Neutrophil (primary cell): ENCODE results near the gene FES.
"Not testable (repeated sequence)": the region's sequence is repeated elsewhere in the genome, so short reads cannot be mapped to it uniquely, and the experiment has no call there.

Source experiments
- H3K27ac ChIP-seq: fragments of 200-600 bp; sonication (generic); 2 replicates; pipeline ENCODE4 v1.5.1; 2016; ENCODE audit warnings: mild to moderate bottlenecking, moderate library complexity
- H3K27me3 ChIP-seq: fragments of 200-600 bp; sonication (generic); 2 replicates; pipeline ENCODE4 v1.6.0; 2016; ENCODE audit warnings: mild to moderate bottlenecking
- H3K36me3 ChIP-seq: fragments of 200-600 bp; sonication (generic); 2 replicates; pipeline ENCODE4 v1.5.1; 2017
- H3K4me1 ChIP-seq, 2 experiments: fragments of 200-600 bp in 1 of 2; sonication (generic) in 1 of 2; 1 replicate in 1 of 2; 2 replicates in 1 of 2; pipeline versions ENCODE4 v1.5.1 to v1.6.1; 2013 to 2016; ENCODE audit warnings: low read depth in 1 of 2, low read length in 1 of 2, mild to moderate bottlenecking in 1 of 2, moderate library complexity in 1 of 2; ENCODE audit not compliant: control insufficient read depth in 1 of 2, insufficient read depth in 1 of 2
- H3K4me3 ChIP-seq, 2 experiments: fragments of 200-600 bp in 1 of 2; sonication (generic) in 1 of 2; 1 replicate in 1 of 2; 2 replicates in 1 of 2; pipeline ENCODE4 v1.5.1; 2013 to 2016; ENCODE audit warnings: low read depth in 1 of 2, low read length in 1 of 2, mild to moderate bottlenecking in 1 of 2, moderate library complexity in 1 of 2
- H3K9me3 ChIP-seq: fragments of 200-600 bp; sonication (generic); 2 replicates; pipeline ENCODE4 v1.5.1; 2016
- CTCF ChIP-seq: fragments of 200-600 bp; sonication (generic); IDR thresholded peaks from 2 replicates; pipeline ENCODE4 v1.5.1; 2016; ENCODE audit warnings: antibody characterized with exemption

FES gene

GRCh38 chr15:90892023-90892422 lies 7.7 kb downstream of the FES start:
- Histone ChIP-seq H3K4me3 (no peak overlapping the region), H3K36me3 (peaks cover 100% of the 10 kb centered on the region), H3K9me3 (no peaks in the 10 kb centered on the region), H3K27ac (no peak overlapping the region), H3K27me3 (no peaks in the 10 kb centered on the region), H3K4me1 (peaks cover 7 to 10% of the 10 kb centered on the region in 2 experiments)
- TF ChIP-seq CTCF: no peak

- H3K36me3 ChIP-seq: peaks cover 97% of the 10 kb centered on the region
- H3K27ac ChIP-seq: peak overlapping the region; percentile 27
- peaks cover 2 to 3% of the 10 kb centered on the region in 2 experiments for H3K4me1 ChIP-seq
Observed at GRCh38 chr15:90892498-90893174, 8.3 kb downstream of the FES start.

GRCh38 chr15:90893175-90894090 lies 9.1 kb downstream of the FES start:
- H3K9me3 ChIP-seq: no peaks in the 10 kb centered on the region
- H3K27ac ChIP-seq: peak overlapping the region; percentile 27
- H3K36me3 ChIP-seq: peaks cover 94% of the 10 kb centered on the region
- no peak overlapping the region for H3K4me3 ChIP-seq
- H3K4me1 ChIP-seq: no peaks in the 10 kb centered on the region
- no peaks in the 10 kb centered on the region for H3K27me3 ChIP-seq
- no peak for TF ChIP-seq CTCF

More at GRCh38 chr15:90892498-90893174, 8.3 kb downstream of the FES start:
- no peak for TF ChIP-seq CTCF
- no peak overlapping the region for H3K4me3 ChIP-seq
- no peaks in the 10 kb centered on the region for H3K9me3 ChIP-seq
- no peaks in the 10 kb centered on the region for H3K27me3 ChIP-seq

- TF ChIP-seq CTCF: no peak
- Histone ChIP-seq H3K4me1 (no peaks in the 10 kb centered on the region), H3K4me3 (no peak overlapping the region), H3K27me3 (no peaks in the 10 kb centered on the region), H3K36me3 (peaks cover 72% of the 10 kb centered on the region), H3K27ac (peak overlapping the region; percentile 47), H3K9me3 (no peaks in the 10 kb centered on the region)
Observed at GRCh38 chr15:90895571-90896117, 11.3 kb downstream of the FES start.

GRCh38 chr15:90897131-90897655 lies 12.9 kb downstream of the FES start:
- H3K27me3 ChIP-seq, H3K4me1 ChIP-seq, H3K9me3 ChIP-seq, H3K4me3 ChIP-seq: not testable (repeated sequence)
- Histone ChIP-seq H3K27ac (peak overlapping the region; percentile 60), H3K36me3 (peaks cover 56% of the 10 kb centered on the region)
